PFSK-1 (cell line): ENCODE data around the gene SESTD1.

Experiments used
- FOXP2 ChIP-seq: optimal IDR thresholded peaks from 2 replicates; pipeline ENCODE3; 2011; ENCODE audit warnings: borderline replicate concordance, control low read depth, inconsistent platforms; ENCODE audit not compliant: insufficient read depth; ENCODE audit errors: extremely low read length, extremely low read depth
- POLR2AphosphoS5 ChIP-seq: IDR thresholded peaks from 2 replicates; pipeline ENCODE4 v1.6.1; 2012; ENCODE audit warnings: low read depth, mild to moderate bottlenecking, control low read depth, low read length, moderate library complexity
- REST ChIP-seq, 2 experiments: IDR thresholded peaks; 2 replicates each; pipeline versions ENCODE4 v1.6.1 to v1.8.0; 2011 to 2012; ENCODE audit warnings: low read depth in 2 of 2, low read length in 2 of 2, control low read depth in 1 of 2, inconsistent platforms in 1 of 2, mild to moderate bottlenecking in 1 of 2, moderate library complexity in 1 of 2; ENCODE audit not compliant: insufficient read depth in 1 of 2
- SIN3A ChIP-seq: IDR thresholded peaks from 2 replicates; pipeline ENCODE4 v1.6.1; 2012; ENCODE audit warnings: mild to moderate bottlenecking, low read length, moderate library complexity, borderline replicate concordance; ENCODE audit not compliant: insufficient read depth
- TAF1 ChIP-seq: IDR thresholded peaks from 2 replicates; pipeline ENCODE4 v1.6.1; 2012; ENCODE audit warnings: low read length, control low read depth, borderline replicate concordance; ENCODE audit not compliant: insufficient read depth

GRCh38 chr2:179193759-179194394 lies 70.8 kb downstream of the SESTD1 start:
- no peak for TF ChIP-seq REST (IDR thresholded peaks at IDR 0.05; ENCODE audit: insufficient read depth in 1 of 2, low read depth in 2 of 2, low read length in 2 of 2)
- TF ChIP-seq TAF1 = no peak
- TF ChIP-seq POLR2AphosphoS5 = no peak
- TF ChIP-seq SIN3A = no peak
- no peak for TF ChIP-seq FOXP2
